NCI-H187 (cell line): ENCODE measurements around the gene RAB20.

ENCODE experiments used
- DNase-seq, 2 experiments: peaks; one replicate each; lab custom pipeline; 2025; lab: John Stamatoyannopoulos, UW

Gene RAB20

GRCh38 chr13:110528911-110529310, 32.6 kb downstream of the RAB20 start:
- no peak for DNase-seq

- no peak for DNase-seq
Observed at GRCh38 chr13:110528371-110528770, 33.2 kb downstream of the RAB20 start.

- DNase-seq = peak; percentile 98 to 100
Observed at GRCh38 chr13:110525328-110526319, 35.9 kb downstream of the RAB20 start.

DNA sequence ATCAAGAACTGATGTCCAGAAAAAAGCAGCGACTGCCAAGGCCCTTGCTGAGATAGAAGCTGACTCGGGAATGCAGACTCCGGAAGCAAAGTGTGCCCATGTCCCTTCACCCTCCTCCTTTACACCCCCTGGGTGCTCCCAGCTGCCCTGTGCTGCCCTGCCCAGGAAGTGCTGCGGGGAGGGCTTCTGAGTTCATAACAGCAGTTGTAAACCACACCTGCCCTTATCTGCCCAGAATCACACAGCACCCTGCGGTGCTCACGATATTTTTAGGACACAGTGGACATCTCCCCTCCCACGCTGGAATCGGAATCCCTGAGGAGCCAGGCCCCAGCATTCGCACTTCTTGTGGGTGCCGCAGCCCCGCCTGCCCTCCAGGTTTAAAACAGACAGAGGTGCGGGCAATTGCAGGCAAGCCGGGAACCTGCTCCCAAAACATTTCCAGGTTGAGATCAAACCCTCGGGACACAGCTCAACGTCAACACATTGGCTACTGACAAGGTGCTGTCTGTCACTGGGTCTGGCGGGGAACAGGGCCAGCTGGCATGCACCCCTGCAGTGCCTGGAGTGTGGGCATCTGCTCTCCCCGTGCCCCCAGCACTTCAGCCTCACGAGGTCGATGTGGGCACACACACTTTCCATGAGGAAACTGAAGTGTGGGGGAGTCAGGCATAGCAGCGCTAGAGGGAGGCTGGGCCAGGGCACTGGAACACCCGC, 36.8 kb downstream of the RAB20 start:
- peak; percentile 67 to 88 for DNase-seq

- no peak for DNase-seq
Observed at GRCh38 chr13:110523838-110524540, 37.5 kb downstream of the RAB20 start.

- DNase-seq = no peak
Observed at GRCh38 chr13:110523180-110523579, 38.3 kb downstream of the RAB20 start.

- DNase-seq = no peak
Observed at GRCh38 chr13:110522721-110523120, 38.8 kb downstream of the RAB20 start.

GRCh38 chr13:110521946-110522345, 39.6 kb downstream of the RAB20 start:
- DNase-seq = no peak

DNA sequence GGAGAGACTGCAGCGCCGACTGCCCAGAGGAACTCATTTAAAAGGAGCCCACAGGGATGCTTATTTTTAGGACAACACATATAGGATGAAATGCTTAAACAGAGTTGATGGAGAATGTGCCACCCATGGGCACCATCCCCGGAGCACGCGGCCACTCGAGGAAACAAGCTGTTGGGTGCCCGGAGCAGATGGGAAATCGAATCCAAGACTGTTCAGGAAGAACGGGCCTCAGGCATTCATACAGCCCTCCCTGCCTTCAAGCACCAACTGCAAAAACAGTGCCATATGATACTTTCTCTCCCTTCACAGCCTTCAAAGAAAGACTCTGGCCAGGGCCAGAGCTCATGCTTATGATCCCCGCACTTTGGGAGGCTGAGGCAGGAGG, 40.2 kb downstream of the RAB20 start:
- DNase-seq = peak in 1 of 2 experiments; percentile 56

DNA sequence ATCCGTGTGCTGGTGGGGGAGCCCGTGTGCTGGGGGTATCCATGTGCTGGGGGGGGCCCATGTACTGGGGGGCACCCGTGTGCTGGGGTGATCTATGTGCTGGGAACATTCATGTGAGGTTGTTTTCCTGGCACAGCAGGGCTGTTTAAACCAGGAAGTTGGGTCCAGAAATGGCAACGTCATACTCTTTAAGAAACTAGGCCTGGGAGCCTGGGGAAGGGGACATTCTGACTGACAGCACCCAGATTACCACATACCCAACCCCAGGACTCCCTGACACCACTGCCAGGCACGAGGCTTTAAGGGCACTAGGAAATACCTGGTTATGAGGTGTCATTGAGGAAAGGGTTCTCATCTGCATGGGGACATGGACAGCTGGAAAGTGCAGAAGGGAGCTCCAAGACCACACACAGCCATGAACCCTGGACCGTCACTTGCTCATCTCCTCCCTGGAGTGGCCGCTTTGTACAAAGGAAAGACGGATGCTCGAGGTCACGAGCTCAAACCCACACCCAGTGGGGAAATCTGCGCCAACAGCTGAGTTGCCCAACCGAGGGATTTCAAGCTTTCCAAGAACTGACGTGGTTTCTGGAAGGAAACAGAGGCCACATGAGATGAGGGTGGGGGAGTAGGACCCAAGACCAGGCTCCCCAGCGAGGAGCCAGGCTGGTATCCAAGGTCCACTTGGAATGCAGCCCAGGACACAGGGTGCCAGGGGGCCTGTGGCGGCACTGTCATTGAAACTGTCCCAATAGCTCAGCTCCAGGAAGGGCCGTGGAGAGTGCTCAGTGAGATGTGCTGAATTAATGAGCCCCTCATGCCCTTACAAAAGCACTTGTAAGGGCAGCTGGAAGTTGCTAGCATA, 40.9 kb downstream of the RAB20 start:
- peak in 1 of 2 experiments; percentile 43 for DNase-seq

DNA sequence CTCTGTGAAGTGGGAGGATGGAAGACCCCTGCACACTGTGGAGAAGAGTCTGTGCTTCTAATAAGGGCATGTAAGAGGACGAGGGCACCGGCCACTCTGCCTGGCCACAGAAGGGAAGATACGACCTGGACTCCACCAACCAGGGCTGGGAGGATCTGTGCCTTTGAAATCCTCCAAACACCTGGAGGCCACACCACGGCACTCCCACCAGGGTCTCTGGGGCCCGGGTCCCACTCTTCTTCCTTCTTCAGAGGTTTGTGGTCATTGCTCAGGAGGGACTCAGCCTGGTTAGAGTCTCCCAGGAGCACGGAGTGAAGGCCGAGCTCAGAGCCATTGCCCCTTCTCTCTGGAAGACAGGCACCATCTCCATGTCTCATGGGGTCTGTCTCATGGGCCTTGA, 42.0 kb downstream of the RAB20 start:
- DNase-seq = no peak

- no peak for DNase-seq
Observed at GRCh38 chr13:110519046-110519445, 42.5 kb downstream of the RAB20 start.

- DNase-seq = no peak
Observed at GRCh38 chr13:110518571-110518970, 43.0 kb downstream of the RAB20 start.

GRCh38 chr13:110518226-110518525, 43.3 kb downstream of the RAB20 start:
- DNase-seq = no peak

DNA sequence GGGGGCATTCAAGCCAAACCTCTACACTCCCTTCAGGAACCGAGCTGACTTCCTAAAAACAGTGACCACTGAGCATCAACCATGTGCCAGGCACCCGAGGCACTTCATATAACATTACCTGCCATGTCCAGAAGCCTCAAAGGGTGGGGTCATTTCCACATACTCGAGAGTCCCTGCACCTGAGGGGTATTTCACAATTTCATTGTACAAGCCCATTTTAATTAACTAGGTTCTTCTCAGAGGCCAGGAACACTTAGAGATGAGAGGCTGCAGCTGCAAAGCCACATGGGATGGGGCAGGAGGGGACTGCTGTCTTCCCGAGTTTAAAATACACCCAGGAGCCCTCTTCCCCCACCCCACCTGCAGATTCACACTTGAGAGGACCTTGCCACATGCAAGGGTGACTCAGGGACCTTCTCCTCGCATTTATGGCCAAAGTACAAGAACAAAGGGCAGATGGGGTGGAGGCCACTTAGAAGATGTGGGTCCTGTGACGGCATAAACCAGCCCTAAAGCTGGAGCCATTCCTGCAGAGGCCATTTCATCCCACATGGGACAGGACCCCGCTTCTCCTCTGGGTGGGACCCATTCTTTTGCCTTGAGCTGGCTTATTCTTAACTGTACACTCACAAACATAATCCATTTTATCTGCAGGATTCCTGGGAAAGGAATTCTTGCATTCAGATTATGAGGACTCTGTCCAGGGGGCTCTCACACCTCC, 43.9 kb downstream of the RAB20 start:
- no peak for DNase-seq

GRCh38 chr13:110516500-110516899, 45.0 kb downstream of the RAB20 start:
- DNase-seq = no peak

GRCh38 chr13:110512198-110512740, 49.3 kb downstream of the RAB20 start:
- DNase-seq = no peak

DNA sequence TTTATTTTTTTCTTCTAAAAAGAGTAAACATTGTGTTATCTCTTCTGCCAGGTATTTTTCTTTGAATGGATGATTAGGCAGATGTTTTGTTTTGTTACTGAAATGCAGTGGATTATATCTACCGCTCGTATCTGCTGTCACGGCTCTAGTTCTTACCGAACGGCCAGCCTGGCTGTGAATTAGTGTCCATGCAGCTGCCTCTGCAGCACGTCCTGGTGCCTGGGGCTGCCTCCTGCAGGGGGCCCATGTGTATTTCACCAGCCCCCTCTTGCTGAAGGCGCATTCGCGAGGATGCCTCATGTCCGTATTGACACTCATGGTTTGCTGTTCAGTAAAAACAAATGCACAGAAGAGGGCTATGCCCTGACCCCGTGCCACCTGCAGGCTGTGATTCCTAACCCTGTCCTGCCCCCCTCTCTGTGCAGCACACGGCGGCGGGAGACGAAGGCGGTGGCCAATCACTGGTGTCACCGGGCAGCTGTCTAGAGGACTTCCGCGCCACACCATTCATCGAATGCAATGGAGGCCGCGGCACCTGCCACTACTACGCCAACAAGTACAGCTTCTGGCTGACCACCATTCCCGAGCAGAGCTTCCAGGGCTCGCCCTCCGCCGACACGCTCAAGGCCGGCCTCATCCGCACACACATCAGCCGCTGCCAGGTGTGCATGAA, 49.9 kb downstream of the RAB20 start:
- no peak for DNase-seq

- DNase-seq = no peak
Observed at GRCh38 chr13:110509971-110510786, 51.3 kb downstream of the RAB20 start.
